SH-SY5Y (cell line): ENCODE data around the gene POLE.

Source experiments
- GATA2 ChIP-seq: IDR thresholded peaks from 2 replicates; pipeline ENCODE4 v1.6.1; 2011; ENCODE audit warnings: mild to moderate bottlenecking, low read depth, low read length
- GATA3 ChIP-seq: IDR thresholded peaks from 2 replicates; pipeline ENCODE4 v1.6.1; 2011; ENCODE audit warnings: low read depth, mild to moderate bottlenecking, low read length, moderate library complexity

POLE gene

DNA sequence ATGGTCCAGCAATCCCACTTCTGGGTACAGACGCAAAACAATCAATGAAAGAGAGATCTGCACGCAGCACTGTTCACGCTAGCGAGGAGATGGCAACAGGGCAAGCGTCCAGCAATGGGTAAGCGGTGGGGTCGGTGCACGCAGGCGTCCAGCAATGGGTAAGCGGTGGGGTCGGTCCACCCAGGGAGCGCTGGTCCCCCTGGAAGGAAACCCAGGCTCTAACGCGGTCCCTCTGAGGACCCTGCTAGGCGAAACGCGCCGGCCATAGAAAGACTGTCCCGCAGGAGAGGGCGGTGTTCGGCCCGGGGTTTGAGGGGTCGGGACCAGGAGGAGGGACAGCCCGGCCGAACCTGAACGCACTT is 22.9 kb upstream of the POLE start:
- TF ChIP-seq GATA2 (no peak), GATA3 (no peak)

DNA sequence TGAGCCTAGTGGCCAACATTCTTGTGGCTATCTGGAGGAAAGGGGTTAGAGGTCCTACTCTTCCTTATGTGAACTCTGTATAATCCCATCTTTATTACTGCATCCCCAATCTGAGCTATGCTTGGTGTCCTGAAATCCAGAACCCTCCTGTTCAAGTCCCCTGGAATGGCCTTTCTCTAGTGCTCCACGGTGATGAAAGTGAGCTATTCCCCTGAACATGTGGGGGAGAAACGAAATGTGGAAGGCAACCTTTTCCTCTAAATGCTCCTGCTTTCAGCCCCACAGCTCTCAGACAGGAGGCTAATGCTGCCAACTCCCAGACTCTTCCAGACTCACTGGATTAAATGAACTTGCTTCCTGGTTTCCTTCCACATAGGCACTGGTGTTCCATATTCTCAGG is 21.0 kb upstream of the POLE start:
- TF ChIP-seq GATA2 (no peak), GATA3 (no peak)

GRCh38 chr12:132707241-132707640 is 20.1 kb upstream of the POLE start:
- TF ChIP-seq GATA3 (no peak), GATA2 (no peak)

DNA sequence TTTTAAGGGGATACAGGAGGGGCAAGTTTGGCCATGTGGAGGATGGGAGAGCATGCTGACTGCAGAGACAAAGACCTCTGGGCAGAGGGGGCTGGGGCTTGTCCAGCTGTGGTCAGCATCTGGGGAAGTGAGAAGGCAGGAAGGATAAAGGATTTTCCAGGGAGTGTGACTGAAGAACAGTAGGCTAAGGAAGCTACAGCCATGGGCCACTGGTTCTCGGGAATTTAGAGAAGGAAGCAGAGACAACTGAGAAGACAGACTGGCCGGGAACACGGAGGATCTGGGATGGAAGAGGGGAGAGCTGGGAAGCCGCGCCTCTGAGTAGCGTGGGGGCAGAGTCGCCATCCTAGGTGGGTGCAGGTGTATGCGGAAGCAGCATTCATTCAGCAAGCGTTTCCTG is 16.5 kb upstream of the POLE start:
- TF ChIP-seq GATA3 (no peak), GATA2 (no peak)

DNA sequence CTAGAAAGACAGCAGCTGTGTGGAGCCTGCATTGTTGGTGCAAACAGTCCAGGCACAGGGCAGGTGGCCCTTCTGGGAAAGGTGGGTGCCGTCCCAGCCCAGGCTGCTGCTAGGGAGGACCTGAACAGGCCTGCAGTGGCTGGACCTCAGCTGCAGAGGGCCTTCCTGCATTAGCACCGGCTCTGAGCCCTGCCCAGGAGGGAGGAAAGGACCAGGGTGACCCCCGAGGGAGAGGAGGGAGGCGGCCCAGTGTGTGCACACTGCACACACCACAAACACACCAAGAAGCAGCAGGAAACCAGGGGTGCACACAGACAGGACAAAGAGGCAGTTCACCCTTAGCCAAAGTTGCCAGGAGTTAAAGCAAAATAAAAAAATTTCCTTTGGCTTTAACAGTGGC is 15.5 kb upstream of the POLE start:
- TF ChIP-seq GATA2 (no peak), GATA3 (no peak)

DNA sequence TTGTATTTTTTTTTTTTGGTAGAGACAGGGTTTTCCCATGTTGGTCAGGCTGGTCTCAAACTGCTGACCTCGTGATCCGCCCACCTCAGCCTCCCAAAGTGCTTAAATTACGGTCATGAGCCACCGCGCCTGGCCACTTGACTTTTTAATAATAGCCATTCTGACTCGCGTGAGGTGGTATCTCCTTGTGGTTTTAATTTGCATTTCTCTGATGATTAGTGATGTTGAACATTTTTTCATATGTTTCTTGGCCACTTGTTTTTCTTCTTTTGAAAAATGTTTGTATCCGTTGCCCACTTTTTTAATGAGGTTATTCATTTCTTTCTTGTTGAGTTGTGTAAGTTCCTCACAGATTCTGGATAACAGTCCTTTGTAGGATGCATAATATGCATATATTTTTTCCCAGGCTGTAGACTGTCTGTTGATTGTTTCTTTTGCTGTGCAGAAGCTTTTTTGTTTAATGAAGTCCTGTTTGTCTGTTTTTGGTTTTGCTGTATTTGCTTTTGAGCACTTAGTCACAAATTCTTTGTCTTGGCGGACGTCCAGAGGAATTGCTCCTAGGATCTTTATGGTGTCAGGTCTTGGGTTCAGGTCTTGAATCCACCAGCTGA is 13.2 kb upstream of the POLE start:
- TF ChIP-seq GATA3: no peak
- TF ChIP-seq GATA2: no peak

DNA sequence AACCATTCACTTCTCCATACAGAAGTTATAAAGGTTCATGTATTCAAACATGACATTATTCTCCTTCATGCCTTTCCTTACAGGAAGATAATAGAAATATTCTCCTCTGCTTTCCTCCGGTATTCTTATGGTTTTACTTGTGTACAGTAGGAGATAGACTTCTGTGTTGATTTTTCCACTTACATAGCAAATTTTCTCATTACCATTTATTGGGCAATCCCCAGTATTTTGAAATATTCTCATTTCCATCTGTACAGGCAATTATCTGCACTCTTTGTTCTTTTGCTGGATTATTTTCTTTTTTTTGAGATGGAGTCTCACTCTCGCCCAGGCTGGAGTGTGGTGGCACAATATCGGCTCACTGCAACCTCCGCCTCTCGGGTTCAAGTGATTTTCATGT is 11.2 kb upstream of the POLE start:
- TF ChIP-seq GATA2 (no peak), GATA3 (no peak)

- TF ChIP-seq GATA2 (no peak), GATA3 (no peak)
These were observed 8.3 kb upstream of the POLE start for GRCh38 chr12:132695431-132695830.

- TF ChIP-seq GATA2: no peak
- no peak for TF ChIP-seq GATA3
These were observed 3.0 kb upstream of the POLE start for GRCh38 chr12:132690112-132690511.

DNA sequence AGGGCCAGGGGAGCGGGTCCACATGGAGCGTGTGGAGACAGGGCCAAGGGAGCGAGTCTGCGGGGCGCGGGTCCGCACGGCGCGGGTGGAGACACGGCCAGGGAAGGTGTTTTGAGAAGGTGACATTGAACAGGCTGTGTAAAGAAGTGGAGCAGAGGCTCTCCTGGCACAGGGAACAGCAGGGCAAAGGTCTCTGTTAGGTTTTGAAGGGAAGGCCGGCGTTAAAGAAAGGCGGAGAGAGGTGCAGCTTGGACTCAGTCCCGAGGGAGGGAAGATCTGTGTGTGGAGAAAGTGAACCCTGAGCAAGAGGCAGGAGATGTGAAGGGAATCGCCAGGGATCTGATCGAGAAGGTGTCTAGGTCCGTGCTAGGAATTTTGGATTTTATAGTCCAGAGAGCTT is 2.1 kb upstream of the POLE start:
- TF ChIP-seq GATA3: no peak
- TF ChIP-seq GATA2: no peak

GRCh38 chr12:132686825-132687210 is 324 bp downstream of the POLE start:
- TF ChIP-seq GATA2: no peak
- TF ChIP-seq GATA3: no peak

GRCh38 chr12:132685400-132685799 is 1.7 kb downstream of the POLE start:
- TF ChIP-seq GATA3: no peak
- no peak for TF ChIP-seq GATA2

DNA sequence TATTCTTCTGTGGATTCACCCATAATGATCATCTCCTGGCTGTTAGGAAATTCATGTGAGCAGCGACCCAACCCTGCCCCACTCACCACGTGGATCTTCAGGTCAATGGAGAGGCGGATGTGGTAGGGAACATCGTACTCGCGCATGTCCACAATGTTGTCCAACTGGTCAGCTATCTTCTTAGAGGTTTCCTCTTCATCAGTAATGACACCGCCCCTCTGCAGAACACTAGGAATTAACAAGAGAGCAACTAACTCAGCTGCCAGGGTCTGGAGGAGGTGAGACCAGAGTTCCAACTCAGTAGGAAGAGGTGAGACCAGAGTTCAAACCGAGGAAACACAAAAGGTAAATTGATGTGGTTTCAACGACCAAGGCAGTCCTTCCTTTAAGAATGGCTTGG is 9.7 kb downstream of the POLE start:
- TF ChIP-seq GATA3: no peak
- no peak for TF ChIP-seq GATA2

DNA sequence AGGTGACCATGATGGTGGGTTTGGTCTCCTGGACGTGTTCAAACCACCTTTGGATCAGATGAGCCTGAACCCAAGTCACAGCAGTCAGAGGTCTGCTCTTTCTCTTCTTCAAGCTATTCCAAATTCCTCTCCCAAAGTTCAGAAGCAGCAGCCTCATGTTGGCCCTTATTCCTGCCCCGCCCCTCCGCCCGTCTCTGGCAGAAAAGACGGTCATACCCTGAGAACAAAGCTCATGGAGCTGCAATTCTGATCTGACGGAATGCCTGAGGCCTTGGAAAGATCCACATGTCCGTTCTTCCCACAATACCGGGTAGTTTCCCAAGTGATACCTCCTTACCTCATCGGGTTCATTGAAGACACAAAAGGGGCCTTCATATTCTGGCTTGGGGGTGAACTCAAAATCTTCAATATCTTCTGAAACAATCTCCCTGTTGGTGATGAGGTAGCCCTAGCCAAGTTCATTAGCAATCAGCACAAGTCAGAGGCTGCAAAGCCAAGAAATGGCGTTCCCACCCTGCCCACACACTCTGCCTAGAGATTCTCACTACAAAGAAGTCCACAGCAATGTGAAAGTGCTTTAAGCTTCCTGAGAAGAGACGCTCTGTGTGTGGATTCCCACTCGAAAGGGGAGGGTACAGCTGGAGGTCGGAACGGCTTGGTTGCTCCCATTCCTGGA is 11.2 kb downstream of the POLE start:
- TF ChIP-seq GATA3 (no peak), GATA2 (no peak)

GRCh38 chr12:132674561-132674960 is 12.6 kb downstream of the POLE start:
- TF ChIP-seq GATA3 (no peak), GATA2 (no peak)
